A673 (cell line): ENCODE measurements around the gene MUC20.

Experiments
- EZH2 ChIP-seq: fragments of 200-600 bp; sonication (generic); IDR thresholded peaks from 2 replicates; pipeline ENCODE4 v1.6.1; 2017; ENCODE audit warnings: borderline replicate concordance, low read depth, mild to moderate bottlenecking, mixed read lengths, antibody characterized with exemption, low read length; ENCODE audit not compliant: poor library complexity, severe bottlenecking
- TF ChIP-seq, protein P1 (sequence below): fragments of 300-800, 200-600 bp; sonication (generic); conservative IDR thresholded peaks from 2 replicates; pipeline ENCODE4 v1.5.1; 2017; ENCODE audit warnings: low read depth, mild to moderate bottlenecking, antibody characterized with exemption, low read length, moderate library complexity, mixed read lengths

DNA sequence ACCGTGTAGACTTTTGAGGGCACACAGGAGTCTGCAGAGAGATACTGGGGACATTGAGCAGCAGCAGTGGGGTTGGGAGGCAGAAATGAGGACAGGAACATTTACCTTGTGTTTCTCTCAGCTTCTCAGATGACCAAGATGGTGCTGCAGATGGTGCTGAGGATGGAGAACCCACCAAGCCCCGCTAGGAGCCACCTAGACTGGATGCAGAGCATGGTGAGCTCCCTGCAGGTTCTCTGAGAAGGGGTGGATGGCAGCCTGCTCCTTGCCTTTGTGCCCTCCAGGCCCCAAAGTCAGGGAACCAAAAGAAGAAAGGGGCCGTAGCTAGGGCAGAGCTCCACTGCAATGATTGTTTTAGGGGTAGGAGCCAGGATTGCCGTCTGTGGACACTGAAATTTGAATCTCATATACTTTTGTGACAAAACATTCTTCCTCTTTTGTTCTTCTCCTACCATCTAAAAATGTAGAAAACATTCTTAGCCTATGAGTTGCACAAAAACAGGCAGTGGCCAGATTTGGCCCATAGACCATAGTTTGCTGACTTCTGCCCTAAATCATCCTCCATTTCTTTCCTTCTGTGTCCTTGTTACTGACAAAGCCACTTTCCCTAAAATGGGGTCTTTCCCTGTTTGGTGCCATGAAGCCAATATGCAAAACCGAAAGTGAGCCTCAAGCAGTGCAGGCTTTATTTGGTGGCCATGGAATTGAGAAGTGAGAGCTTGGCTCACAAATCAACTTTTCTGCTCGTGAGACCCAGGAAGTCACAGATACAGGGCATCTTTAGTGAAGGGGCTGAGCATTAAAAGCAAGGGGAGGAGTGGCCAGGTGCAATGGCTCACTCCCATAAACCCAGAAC lies 11.9 kb upstream of the MUC20 start:
- TF ChIP-seq, protein P1, sequence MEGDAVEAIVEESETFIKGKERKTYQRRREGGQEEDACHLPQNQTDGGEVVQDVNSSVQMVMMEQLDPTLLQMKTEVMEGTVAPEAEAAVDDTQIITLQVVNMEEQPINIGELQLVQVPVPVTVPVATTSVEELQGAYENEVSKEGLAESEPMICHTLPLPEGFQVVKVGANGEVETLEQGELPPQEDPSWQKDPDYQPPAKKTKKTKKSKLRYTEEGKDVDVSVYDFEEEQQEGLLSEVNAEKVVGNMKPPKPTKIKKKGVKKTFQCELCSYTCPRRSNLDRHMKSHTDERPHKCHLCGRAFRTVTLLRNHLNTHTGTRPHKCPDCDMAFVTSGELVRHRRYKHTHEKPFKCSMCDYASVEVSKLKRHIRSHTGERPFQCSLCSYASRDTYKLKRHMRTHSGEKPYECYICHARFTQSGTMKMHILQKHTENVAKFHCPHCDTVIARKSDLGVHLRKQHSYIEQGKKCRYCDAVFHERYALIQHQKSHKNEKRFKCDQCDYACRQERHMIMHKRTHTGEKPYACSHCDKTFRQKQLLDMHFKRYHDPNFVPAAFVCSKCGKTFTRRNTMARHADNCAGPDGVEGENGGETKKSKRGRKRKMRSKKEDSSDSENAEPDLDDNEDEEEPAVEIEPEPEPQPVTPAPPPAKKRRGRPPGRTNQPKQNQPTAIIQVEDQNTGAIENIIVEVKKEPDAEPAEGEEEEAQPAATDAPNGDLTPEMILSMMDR = no peak
- no peak for TF ChIP-seq EZH2
